NCI-H1048 (cell line): ENCODE measurements around the gene IL12RB2.

Source experiments
- DNase-seq: peaks from one replicate; lab custom pipeline; 2025; lab: John Stamatoyannopoulos, UW

IL12RB2 gene

DNA sequence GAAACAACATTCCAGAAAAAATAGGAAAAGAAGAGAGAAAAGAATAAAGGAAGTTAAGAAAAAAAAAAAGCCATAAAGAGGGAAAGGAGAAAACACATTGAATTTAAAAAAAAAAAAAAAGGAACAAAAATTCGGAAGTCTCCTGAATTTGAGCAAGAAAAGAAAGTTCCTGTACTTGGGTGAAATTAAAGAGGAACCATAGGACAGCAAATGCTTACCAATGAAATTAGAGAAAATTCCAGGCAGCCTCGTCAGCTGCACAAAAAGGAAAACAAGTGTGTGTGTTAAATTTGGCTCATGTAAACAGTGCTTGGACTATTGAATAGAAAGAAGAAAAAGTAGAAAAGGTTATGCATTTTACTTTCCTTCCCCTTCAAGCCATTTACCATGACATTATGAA lies 4.9 kb downstream of the IL12RB2 start:
- DNase-seq = no peak

- peak; percentile 18 for DNase-seq
Observed at GRCh38 chr1:67313934-67314671, 6.4 kb downstream of the IL12RB2 start.

DNA sequence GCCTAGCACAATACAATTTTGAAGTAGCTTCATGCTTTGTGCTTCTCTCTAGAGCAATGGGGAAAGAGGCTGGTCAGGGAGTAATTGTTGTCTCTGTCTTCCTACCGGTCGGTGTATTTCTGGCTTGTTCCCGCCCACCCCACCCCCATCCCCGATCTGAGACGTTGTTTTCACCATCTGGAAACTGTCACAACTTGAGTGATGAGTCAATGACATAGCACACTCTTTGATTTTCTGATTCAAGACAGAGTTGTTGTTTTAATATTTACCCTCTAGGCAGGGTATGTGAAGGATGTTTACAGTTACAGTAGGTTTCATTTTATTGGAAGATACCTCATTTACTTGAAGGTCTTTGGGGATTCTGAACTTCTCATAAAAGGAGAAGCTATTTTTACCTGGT lies 7.0 kb downstream of the IL12RB2 start:
- DNase-seq = no peak

GRCh38 chr1:67316180-67316902 lies 8.7 kb downstream of the IL12RB2 start:
- DNase-seq = no peak

DNA sequence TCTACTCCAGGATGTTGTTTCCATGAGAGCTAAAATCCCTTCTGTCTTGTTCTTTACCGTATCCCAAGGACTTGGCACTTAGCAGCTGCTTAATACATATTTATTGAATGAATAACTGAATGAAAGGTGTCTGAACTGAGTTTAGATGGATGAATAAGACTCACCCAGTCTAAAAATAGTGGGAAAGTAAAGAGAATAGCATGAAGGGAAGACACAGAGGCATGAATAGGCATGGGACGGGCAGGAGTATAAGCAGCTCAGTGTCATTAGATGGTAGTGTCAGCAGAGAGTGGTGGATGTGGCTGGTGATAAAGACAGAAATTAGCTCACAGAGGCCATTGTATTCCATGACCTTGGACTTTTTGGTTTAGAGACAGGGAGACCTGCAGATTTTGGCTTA lies 9.2 kb downstream of the IL12RB2 start:
- no peak for DNase-seq

DNA sequence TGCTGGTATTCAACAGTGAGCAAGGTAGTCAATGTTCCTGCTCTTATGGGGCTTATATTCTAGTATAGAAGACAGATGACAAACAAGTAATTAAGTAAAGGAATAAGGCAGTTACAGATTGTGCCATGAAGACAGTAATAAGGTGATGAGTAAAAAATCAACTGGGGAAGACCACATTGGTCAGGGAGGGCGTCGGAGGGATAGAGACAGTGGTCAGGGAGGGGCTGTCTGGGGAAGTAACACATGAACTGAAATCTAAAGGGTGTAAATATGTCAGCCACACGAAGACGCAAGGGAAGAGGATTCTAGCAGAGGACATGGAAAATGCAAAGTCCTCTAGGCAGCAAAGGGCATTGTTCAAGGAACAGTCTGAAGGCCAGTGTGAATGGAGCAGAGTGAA lies 10.1 kb downstream of the IL12RB2 start:
- no peak for DNase-seq

DNA sequence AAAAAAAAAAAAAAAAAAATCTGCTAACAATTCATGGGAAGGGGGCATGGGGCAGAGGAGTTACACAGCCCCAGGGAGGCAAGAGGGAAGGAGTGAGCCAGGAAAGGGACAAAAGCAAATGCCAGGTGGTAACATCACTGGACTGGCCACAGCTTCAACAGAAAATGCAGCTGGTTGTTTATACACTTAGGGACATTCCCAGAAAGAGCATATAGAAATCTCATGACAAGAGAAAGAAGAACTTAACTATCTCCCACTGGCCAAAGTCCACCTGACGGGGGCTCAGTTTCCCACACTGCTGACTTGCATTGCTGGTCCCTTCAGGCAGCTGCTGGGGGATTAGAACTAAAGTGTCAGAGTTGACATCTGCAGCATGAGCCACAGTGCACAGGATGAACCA lies 14.8 kb downstream of the IL12RB2 start:
- no peak for DNase-seq

DNA sequence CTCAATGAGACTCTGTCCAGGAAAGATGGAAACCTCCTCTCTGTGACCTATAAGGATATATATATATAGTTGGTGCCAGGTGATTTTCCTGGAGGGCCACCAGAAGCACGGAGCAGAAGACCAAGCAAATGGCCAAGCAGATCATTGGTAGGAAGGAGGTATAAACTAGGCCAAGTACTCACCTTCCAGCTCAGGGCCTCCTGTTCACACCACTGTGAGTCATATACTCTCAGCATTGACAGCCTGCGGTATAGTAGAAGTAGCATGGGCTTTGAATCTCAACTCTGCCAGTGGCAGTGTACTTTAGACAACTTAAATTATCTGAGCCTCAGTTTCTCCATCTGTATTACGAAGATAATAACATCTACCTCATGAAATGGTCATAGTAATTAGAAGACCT lies 15.4 kb downstream of the IL12RB2 start:
- DNase-seq = no peak

- no peak for DNase-seq
Observed at GRCh38 chr1:67324068-67324467, 16.4 kb downstream of the IL12RB2 start.

GRCh38 chr1:67327864-67328466 lies 20.3 kb downstream of the IL12RB2 start:
- DNase-seq = no peak

DNA sequence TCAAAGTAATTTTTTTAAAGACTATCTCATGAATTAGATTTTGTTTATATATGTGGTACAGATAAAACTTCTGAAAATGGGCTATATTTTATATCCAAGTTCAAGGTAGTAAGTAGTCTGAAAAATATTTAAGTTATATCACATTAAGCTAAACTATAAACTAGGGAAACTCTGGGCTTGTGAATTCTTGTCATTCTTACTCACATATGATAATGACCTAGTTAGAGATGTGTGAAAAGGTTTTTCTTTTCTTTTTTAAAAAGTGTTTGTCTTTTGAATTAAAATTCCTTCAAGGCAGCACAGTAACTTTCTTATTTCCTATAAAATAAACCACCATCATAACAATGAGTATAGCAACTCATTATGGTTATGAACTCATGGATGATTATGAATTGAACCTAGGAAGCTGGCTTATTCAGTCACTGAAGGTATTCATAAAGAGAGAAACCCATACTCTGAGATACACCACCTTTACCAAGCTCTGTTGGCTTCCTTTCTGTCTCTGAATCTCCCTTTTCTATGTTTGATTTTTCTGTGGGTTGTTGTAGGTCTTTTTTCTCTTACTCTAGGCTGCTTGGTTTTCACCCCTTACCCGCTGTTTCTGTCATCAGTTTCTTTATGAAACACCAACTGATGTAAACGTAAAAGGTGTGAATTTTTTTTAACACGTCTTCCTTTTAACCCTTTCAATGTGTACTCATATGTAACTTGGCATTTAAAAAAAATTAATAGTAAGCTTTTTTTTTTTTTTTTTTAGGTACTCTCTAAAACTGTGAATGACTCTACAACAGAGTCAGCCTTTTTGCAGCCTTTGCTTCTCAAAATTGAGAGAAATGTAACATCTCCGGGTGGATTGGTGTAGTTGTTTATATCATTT lies 25.2 kb downstream of the IL12RB2 start:
- no peak for DNase-seq

- DNase-seq = no peak
Observed at GRCh38 chr1:67333603-67334002, 25.9 kb downstream of the IL12RB2 start.

DNA sequence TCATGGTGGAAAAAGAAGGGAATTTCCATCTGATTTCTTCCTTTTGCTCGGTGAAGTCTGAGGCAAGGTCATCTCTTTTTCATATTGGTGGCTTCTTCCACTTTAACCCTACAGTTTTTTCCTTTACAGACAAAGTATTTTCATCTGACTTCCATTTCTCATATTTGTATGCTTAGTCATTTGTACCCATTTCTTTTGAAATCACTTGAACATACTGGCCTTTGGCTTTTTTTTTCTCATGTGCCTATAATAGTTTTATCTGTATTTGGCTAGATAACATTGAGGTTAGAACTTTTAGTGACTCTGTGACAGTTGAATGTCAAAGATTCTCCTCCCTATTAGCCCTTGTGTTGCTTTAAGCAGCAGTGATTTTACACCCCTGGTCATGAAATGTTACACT lies 27.7 kb downstream of the IL12RB2 start:
- DNase-seq = no peak

DNA sequence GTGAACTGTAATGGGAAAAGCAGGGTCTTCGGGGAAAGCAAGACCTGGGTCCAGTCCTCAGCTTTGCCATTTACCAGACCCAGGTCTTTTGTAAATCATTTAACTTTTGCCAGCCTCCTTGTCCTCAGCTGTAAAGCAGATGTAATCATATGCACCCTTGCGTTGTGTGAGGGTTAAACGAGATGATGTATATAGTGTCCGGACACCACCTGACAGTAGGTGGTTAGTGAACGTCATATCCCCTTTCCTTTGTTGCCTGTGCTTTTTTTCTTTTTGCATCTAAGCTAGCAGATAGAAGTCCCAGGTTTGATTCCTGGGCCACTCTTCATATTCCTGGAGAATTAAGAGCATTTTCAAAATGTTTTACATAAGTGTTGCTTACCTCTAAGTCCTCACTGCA lies 28.5 kb downstream of the IL12RB2 start:
- DNase-seq = no peak

DNA sequence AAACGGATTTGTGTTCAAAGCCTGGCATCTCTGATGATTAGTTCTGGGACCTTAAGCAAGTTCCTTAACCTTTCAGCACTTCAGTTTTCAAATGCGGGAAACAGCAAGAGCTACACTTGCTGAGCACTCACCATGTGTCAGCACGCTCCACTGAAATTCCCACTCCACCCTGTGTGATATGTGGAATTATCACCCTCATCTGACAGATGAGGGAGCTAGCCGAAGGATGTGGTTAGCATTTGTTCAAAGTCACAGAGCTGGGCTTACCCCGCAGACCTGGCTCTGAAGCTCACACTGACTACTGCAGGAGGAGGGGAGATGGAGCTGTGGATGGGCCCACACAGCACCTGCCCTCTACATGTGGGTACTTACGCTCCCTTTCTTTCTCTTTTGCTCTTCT lies 29.1 kb downstream of the IL12RB2 start:
- no peak for DNase-seq

DNA sequence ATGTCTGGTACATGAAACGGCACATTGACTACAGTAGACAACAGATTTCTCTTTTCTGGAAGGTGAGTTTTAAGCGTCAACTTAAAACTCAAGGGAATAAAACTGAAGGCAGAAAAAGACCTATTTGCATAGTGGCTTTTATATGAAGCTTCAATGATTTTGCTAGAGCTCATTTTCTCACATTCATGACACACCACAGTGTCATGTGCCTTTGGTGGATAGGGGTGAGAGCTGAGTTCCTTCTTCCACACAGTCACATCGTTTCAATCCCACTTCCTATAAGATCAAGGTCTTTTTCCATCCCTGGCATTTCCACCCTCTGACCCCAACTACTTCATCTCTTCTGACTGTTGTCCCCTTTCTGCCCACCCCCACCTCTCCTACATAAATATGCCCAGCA lies 31.0 kb downstream of the IL12RB2 start:
- no peak for DNase-seq

- DNase-seq = no peak
Observed at GRCh38 chr1:67339623-67340343, 32.1 kb downstream of the IL12RB2 start.

DNA sequence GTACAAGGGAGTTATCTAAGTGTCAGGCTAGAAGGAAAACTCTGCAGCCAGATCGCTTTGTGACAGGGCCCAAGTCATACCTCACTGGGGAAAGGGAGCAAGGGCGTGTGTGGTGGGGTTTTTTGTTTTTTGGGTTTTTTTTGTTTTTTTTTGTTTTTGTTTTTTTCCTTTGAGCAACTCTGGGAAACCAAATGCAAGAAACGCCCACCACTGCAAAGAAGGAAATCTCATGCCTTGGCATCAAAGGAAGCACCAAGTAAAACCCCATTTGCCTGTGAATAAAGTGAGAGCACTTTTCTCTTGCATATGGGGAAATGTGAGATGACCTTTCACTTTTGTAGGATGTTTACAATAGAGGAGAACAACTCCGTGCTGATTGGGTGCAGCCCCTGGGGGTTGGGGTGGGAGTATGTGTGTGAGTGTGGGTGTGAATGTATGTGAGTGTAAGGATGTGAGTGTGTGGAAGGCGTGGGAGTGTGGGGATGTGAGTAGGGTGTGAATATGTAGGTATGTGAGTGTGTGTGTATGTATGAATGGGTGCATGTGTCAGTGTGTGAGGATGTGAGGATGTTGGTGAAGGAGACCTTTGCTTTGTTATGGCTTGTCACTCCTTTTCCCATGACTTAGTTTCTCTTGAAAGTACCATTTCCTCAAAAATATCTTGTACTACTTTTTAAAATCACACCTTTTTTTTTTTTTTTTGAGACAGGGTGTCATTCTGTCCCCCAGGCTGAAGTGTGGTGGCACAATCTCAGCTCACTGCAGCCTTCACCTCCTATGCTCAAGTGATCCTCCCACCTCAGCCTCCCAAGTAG lies 34.6 kb downstream of the IL12RB2 start:
- no peak for DNase-seq

GRCh38 chr1:67345556-67345955 lies 37.9 kb downstream of the IL12RB2 start:
- no peak for DNase-seq

- DNase-seq = no peak
Observed at GRCh38 chr1:67346982-67347381, 39.3 kb downstream of the IL12RB2 start.
